Retinal pigment epithelial cell (primary cell): Measurements from ENCODE around the gene BTRC.
A peak's percentile ranks its signal among the peaks of the same experiment; 100 is the strongest.

Experiments
- DNase-seq: peaks from one replicate; pipeline ENCODE4 v3.0.0-alpha.2; 2010; ENCODE audit warnings: low read depth
- H3K4me3 ChIP-seq: 2 replicates; pipeline ENCODE4 v1.5.1; 2011; ENCODE audit warnings: mild to moderate bottlenecking, low read length, control low read depth, moderate library complexity
- CTCF ChIP-seq: conservative IDR thresholded peaks from 2 replicates; pipeline ENCODE4 v1.5.1; 2011; ENCODE audit warnings: low read depth, low read length, control low read depth, inconsistent platforms

The BTRC gene

DNA sequence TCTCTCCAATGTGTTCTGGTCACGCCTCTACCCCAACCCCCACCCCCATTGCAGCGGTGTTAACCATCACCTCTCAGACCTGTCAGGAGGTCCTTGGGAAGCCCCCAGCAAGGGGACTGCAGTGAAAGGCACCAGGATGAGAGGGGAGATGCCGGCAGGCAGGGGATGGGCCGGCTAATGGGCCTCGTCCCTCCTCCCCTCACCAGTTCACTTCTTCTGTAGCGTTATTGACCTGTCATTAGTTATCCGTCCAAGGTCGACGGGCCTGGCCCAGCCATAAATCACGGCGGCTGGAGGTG is 215.3 kb downstream of the BTRC start:
- no peak for DNase-seq
- H3K4me3 ChIP-seq = no peak overlapping the region
- TF ChIP-seq CTCF = no peak

- peak; percentile 60 for TF ChIP-seq CTCF
Measured at GRCh38 chr10:101569622-101570427, 215.9 kb downstream of the BTRC start.

GRCh38 chr10:101570428-101571270 is 216.7 kb downstream of the BTRC start:
- TF ChIP-seq CTCF = no peak
- H3K4me3 ChIP-seq = peak overlapping the region; percentile 51
- no peak for DNase-seq

More at GRCh38 chr10:101569622-101570427, 215.9 kb downstream of the BTRC start:
- DNase-seq = no peak
- H3K4me3 ChIP-seq = peak overlapping the region; percentile 59

DNA sequence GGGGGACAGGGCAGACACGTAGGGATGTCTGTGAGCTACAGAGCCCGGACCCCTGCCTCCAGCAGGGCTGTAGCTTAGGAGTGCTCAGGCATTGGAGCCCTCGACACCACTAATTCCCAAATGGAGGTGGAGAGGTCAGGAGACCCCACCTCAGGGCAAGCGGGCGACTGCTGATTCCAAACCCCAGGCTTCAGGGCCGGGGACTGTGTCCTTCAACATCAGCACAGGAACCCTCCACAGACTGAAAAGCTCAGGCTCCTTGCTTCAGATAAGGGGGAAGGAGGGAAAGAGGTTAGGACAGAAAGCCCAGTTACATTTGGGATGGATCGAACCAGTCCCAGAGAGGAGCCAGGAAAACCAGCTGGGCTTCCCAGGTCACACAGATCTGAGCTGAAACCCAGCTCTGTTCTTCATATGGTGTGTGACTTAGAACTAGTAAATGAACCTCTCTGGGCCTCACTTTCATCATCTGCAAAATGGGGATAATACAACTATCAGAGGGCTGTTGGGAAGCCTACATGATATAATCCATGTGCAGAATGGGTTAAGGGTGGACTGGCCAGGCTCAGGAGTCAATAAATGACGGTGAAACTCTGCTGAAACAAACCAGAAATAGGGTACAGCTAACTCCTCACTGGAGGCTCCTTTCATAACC is 217.4 kb downstream of the BTRC start:
- TF ChIP-seq CTCF = no peak
- DNase-seq = no peak
- H3K4me3 ChIP-seq = no peak overlapping the region

DNA sequence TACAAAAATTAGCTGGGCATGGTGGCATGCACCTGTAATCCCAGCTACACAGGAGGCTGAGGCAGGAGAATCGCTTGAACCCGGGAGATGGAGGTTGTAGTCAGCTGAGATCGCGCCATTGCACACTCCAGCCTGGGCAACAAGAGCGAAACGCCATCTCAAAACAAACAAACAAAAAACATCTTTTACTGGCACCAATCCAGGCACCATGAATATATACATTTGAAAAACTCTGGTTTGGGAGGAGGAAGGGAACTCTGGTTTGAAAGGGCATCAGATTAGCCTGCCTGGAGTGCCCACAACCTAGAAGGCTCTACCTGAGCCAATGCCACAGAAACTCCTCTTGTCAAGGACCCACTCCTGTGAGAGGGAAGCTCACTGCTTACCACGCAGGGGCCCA is 218.2 kb downstream of the BTRC start:
- no peak for TF ChIP-seq CTCF
- no peak overlapping the region for H3K4me3 ChIP-seq
- DNase-seq = no peak

- no peak for DNase-seq
- no peak for TF ChIP-seq CTCF
- no peak overlapping the region for H3K4me3 ChIP-seq
Measured at GRCh38 chr10:101572785-101573184, 218.8 kb downstream of the BTRC start.
